Activated CD4-positive, alpha-beta T cell treated with anti-CD3 and anti-CD28 coated beads for 48 hours (primary cell): ENCODE data around the gene MOV10.
"Not testable (repeated sequence)": the region's sequence is repeated elsewhere in the genome, so short reads cannot be mapped to it uniquely, and the experiment has no call there.

Experiments
- DNase-seq: peaks from one replicate; pipeline ENCODE4 v3.0.0-alpha.2; 2020

Gene MOV10

DNA sequence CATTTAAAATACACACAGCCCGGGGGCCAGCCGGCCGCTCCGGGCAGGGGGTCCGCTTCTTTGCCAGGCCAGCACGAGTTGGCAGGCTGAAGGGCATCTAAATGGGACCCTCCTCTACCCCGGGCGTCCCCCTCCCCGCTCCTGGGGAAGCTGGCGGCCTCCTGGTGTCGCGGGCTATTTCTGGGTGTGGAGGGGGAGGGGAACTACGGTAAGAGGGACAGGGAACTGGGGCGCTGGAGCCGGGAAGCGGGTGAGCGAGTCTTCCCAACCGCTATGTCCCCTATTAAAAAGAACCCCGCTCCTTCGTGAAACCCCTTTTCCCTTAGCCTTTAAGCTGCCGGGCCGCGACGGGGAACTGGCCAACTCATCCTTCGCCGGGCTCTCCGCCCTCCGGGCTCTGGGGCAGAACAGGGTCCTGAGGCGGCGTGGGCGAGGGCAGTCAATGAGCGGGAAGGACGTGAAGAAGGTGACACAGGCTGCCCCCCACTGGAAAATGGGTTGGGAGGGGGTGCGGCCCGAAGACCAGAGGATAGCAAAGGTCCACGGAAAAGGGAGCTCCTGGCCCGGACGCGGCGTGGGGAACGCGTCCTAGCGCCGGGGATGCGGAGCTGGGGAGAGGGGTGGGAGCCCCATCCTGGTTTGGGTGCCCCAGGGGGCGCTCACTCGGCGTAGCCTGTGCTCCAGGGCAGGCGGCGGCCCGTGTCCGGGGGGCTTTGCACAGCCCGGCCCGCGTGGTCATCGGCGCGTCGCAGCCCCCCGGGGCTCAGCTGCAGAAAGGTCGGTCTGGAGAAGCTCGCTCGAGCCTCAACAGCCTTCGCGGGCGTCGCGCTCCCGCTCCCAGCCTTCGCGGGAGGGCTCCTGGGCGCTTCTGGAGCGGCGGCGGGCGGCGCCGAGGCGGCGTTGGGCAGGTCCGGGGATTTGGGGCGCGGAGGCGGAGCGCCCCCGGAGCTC is 40.1 kb downstream of the MOV10 start:
- no peak for DNase-seq

DNA sequence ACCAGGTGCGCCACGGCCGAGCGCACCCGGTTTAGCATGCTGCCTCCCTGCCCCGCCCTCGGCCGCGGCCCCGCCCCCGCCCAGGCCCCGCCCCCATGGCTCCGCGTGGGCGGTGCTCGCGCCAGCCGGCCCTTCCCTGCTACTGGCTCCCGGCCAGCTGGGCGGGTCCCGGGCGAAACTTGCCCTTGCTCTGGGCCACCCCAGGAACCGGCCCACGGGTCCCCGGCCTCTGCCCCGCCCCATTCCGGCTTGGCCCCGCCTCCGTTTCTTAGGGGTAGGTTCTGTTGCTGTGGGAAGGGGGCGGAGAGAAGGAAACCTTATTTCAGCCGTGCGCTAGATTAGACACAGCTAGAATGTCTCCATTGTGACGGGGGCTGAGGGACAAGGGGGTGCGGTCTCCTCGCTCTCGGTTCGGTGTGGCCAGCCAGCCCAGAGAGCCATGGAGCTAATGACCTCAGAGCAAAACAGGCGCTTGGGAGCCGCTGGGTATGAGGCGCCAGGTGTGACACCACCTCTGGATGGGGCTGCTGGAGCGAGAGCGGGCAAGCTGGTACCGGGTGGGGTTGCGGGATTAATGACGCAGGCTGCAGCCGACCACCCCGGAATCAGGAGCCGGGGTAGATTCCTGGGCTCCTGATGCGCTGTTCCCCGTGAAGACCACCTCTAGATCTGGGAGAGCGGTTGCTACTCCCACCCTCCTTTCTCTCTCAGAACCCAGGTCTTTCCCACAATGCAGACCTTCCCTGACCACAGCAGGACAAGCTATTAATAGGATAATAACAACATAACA is 41.0 kb downstream of the MOV10 start, which contains the start of gene PPM1J:
PPM1J (minus strand) TSS at position 69 of the 790 bp plus-strand sequence; CDS start at position 38, 31 bp downstream.
- peak; percentile 97 for DNase-seq

DNA sequence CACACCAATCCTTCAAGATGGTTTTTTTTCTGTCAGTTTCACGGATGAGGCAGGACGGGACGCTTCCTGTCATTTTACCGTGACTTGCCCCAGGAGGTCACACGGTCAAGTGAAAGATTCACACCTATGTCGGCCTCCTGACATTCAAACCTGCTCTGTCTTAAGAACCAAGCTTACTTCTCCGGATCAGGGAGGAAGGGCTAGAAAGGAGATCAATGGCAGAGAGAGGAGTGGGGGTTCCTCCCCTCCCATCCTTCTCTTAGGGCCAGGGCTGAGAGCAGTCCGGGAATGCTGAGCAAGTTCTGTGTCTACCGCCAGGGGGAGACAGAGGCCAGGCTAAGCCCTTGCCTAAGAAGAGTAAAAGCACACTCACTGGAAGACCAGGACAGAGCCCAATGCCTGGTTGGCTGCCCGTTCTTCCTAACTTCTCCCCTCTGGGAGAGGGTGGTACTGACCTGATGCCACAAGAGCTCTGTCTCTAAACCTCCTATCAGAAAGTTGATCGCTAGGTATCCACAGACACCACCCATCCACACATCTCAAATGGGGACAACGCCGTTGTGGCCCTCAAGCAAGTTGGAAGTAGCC is 41.8 kb downstream of the MOV10 start:
- peak; percentile 87 for DNase-seq

DNA sequence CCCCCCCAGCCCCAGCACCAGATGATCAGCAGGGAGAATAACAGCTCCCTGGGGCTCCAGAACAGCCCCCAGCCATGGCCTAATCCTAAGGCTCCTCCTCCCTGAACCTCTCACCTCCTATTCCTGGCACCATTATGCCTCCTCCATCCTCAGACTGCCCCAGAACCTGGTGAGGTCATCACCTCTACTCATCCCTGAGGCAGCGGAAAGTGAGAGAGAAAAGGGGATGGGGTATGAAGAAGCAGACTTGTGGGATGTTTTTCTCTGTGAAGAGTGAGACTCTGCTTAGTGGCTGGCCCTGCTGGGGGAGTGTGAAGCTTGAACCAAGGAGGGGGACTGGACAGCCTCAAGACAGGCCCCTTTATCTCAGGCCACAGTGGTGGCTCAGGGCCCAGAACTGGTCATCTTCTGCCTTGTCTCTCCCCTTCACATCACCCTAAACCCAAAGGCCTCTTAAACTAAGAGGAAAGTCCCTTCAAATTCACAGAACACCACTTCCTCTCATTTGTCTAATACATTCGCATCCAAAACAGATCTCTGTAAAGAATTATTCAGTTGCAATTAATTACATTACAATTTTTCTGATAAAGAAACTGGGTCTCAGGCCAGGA is 42.9 kb downstream of the MOV10 start:
- DNase-seq, result no peak

DNA sequence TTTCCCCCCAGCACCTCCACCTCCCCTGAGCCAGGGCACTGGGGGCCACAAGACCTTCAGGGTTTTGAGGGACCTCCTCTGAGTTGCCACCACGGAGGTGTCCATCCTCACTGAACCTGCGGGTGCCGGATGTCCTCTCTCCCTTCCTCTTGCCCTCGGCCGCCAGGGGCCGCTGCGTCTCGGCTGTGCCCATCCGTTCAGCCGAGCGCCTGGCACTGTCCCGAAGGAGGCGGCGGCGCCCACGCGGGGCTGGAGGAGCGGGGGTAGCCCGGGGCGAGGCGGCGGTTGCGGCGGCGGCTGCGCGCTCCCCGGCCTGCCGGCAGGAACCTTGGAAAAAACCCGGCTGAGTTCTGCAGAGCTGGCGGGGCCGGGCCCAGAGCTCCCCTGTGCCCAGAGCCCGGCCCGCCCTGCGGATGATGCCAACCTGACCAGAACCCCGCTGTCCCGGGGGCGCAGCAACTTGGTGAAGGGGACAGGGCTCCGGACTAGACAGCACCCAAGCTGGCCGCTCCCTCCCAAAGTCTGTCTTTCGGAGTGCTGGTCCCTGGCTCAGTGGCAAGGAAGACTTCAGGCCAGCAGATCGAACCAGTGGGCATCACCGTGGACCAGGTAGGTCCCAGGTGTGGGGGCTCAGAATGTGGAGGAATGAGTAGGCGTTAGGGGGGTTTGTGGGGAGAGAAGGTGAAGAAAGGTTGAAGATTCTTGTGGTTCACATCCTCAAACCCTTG is 44.4 kb downstream of the MOV10 start:
- DNase-seq, result peak; percentile 87

DNA sequence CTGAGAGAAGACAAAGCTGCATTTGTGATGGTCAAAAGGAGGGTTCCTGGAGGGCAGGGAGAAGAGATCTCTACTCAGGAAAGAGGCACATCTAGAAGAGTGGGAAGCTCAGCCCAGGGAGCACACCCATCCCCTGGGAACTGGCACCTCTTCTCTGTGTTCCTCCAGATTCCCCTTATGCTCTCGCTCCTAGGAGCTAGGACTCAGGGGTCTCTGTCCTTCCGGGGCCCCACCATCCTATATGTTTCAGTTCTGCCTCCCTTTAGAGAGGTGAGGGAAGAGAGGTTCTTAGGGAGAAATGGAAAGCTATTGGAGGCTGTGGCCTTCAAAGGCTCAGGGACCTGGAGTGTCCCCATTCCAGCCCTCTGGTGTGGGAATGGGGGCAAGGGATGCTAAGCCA is 45.2 kb downstream of the MOV10 start:
- DNase-seq, result no peak

DNA sequence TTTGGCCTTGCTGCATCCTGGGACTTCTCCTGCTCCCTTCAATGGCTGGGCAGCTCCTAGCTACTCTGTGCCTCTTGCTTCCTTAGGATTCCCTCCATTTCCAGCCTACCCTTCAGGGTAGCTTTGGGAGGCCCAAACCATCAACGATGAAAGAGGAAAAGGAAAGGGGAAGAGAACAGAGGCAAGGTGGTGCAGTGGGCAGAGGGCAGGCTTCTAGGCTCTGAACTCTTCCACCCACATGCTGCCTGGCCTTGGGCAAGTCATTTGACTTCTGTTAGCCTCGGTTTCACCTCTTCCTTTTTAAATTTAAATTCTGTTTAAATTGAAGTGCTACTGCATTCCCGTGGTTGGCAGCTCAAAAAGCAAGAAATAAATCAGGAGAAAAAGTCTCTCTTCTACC is 46.3 kb downstream of the MOV10 start:
- DNase-seq, result no peak

DNA sequence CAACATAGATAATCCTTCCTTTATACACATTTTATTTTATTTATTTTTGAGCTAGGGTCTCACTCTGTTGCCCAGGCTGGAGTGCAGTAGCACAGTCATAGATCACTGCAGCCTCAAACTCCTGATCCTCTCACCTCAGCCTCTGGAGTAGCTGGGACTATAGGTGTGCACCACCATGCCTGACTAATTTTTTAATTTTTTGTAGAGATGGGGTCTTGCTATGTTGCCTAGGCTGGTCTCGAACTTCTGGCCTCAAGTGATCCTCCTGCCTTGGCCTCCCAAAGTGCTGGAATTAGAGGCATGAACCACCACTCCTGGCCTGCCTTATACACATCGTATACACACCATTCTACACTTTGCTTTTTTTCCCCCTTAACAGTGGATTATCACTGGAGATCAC is 46.8 kb downstream of the MOV10 start:
- not testable (repeated sequence) for DNase-seq

DNA sequence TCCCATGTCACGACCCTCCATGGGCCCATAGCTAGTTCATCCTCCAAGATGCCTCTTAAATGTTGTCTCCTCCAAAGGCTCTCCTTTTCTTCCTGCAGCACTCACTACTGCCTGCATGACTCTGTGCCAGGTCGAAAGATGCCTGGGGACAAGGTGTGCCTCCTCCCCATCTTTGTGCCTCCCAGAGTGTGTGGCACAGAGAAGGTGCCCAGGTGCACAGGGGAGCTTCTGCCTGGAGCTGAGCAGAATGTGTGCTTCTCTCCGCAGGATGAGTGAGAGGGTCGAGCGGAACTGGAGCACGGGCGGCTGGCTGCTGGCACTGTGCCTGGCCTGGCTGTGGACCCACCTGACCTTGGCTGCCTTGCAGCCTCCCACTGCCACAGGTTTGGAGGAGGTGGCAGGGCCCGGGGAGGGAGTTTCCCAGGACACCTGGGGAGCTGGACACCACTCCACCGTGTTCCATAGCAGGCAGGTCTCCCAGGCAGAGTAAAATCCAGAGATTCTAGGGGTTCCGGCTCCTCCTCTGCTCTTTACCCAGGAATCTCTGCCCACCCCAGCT is 47.6 kb downstream of the MOV10 start:
- no peak for DNase-seq

DNA sequence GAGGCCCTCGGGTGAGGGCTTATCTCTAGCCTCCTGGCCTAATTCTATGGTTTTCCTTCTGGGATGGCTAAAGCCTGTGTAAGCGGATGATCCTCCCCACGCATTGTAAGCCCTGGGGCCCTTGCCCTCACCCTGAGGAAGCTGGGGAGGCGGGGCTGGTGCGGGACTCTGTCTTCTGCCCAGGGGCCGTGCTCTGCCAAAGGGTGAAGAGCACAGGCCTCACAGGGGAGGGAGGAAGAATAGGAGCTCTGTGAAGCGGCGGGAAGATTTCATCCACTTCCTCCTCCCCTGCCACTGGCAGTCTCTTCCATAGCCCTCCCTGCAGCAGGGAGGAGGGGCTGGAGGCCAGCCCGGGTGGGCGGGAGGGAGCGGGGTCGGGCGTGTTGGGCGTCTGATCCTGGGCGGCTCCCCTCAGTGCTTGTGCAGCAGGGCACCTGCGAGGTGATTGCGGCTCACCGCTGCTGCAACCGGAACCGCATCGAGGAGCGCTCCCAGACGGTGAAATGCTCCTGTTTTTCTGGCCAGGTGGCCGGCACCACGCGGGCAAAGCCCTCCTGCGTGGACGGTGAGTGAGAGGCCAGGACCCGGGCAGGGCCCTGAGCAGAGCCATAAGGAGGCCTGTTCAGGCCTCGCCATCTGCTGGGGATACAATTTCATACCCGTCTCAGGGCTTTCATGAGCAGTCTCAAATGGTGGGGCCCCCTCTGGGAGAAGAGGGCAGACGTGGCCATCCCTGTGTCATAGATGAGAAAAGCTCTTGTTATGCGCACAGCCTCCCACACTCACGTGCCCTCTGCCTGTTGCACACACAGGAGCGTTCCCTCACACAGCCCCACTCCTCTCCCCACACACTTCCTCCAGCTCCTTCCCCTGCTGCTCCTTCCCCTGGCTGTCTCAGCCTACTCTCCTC is 48.4 kb downstream of the MOV10 start:
- DNase-seq, result peak; percentile 51

DNA sequence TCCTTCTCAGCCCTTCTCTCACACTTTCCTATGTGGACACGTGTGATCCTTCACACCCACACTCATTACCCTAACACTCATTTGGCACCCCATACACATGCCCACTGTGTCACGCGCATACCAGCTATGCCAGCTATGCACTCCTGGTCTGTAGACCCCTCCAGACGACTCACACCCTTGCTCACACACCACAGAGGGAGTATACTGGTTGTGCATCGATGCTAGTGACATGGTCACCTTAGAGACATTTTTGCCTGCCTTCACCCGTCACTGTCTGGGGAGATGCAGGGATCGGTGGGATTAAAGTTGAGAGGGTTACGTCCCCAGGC is 49.0 kb downstream of the MOV10 start:
- no peak for DNase-seq

DNA sequence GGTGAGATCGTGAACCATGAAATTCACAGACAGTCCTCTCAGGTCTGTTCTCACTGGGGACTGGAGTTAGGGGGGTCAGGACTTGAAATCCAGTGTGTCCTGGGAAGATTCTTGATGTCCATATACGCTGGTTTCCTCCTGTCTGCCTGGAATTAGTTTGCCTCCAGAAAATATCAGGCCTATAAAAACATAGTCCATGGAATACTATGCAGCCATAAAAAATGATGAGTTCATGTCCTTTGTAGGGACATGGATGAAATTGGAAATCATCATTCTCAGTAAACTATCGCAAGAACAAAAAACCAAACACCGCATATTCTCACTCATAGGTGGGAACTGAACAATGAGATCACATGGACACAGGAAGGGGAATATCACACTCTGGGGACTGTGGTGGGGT is 49.8 kb downstream of the MOV10 start:
- not testable (repeated sequence) for DNase-seq

DNA sequence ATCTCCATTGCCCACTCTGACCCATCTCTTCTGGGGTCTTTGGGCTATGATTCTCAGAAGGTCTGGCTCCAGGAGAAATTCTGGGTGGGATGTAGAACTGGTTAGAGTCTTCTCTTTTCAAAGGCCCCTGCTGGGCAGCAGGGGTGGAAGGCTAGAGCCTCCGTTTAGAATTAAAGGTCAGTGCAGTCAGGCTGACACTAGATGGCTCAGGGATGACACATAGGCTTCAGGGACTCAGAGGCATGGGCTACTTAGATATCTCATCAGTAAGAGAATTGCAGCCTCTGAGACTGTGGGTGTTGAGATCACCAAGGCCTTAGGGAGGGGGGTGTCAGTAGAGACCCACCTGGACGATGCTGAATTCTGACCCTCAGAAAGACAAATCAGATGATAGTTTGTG is 53.3 kb downstream of the MOV10 start:
- DNase-seq, result no peak

DNA sequence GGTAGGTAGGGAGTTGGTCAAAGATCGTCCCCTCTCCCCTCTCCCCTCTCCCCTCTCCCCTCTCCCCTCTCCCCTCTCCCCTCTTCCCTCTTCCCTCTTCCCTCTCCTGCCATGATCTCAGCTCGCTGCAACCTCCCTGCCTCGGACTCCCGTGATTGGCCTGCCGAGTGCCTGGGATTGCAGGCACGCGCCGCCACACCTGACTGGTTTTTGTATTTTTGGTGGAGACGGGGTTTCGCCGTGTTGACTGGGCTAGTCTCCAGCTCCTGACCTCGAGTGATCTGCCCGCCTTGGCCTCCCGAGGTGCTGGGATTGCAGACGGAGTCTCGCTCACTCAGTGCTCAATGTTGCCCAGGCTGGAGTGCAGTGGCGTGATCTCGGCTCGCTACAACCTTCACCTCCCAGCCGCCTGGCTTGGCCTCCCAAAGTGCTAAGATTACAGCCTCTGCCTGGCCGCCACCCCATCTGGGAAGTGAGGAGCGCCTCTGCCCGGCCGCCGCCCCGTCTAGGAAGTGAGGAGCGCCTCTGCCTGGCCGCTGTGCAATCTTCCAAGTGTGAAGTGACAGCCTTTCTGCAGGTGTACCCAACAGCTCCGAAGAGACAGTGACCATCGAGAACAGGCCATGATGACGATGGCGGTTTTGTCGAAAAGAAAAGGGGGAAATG is 54.0 kb downstream of the MOV10 start:
- not testable (repeated sequence) for DNase-seq

DNA sequence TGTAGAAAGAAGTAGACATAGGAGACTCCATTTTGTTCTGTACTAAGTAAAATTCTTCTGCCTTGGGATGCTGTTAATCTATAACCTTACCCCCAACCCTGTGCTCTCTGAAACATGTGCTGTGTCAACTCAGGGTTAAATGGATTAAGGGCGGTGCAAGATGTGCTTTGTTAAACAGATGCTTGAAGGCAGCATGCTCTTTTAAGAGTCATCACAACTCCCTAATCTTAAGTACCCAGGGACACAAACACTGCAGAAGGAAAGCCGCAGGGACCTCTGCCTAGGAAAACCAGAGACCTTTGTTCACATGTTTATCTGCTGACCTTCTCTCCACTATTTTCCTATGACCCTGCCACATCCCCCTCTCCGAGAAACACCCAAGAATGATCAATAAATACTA is 54.6 kb downstream of the MOV10 start:
- DNase-seq, result not testable (repeated sequence)

DNA sequence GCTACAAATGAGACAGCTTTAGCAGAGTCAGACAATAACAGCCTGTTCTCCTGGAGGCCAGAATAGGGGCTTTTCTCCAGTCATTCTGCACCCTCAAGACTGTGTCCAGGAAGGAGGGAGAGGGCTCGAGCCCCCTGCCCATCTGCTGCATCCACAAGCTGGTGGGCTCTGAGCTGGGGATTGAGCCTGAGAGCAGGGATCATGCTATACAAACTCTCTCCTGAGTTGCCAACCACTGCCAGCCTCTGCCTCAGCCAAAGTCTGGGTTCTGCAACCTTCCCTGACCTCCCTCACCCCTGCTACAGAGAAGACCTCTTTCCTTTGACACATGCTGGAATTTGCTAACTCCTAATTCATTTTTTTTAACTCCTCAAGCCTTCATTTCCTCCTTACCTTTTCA is 55.5 kb downstream of the MOV10 start:
- DNase-seq, result no peak

DNA sequence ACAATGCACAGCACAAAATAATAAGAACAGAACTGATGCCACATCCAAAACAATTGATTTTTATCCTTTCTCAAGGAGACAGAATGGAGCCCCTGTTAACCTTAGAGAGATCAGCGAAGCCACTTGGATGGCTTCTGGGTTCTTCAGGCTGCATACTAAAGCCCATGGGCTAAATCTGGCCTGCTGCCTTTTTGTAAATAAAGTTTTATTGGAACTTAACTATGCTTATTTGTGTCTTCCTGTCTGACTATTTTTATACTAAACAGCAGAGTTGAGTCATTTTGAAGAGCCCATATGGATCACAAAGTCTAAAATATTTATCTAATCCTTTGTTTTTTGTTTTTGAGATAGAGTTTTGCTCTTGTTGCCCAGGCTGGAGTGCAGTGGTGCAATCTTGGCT is 57.0 kb downstream of the MOV10 start:
- no peak for DNase-seq

DNA sequence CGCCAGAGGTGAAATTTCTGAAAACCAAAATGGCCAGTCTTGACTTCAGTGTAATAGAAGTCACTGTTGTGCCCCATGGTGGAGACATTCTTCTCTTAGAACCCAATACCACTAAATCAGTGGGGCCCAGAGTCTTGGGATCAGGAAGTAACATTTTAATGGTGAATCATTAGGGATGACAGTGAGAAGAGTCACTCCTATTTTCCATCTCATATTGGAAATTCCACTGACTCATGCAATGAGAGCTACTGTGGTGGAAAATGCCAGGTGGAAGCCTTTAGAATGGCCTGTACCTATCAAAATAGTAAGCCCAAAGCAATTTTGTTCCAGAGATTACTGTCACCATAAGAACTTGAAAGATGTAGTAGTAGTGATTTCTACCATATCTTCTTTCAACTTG is 61.3 kb downstream of the MOV10 start:
- DNase-seq, result peak; percentile 36

DNA sequence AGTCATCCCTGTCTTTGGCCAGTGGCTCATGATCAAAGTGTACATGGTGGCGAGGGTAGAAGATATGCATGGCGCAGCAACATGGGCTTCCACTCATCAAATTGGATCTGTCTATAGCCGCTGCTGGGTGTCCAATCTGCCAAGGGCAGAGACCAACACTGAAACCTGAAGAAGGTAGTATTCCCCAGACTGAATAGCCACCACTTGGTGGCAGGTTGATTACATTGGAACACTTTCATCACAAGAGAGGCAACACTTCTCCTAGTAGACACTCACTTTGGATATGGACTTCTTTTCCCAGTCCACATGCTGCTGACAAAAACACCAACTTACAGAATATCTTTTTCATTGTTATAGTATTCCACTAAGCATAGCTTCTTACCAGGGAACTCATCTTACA is 63.1 kb downstream of the MOV10 start:
- DNase-seq, result no peak
